ENCODE data around the gene OR1I1.

OR1I1 gene, protein sequence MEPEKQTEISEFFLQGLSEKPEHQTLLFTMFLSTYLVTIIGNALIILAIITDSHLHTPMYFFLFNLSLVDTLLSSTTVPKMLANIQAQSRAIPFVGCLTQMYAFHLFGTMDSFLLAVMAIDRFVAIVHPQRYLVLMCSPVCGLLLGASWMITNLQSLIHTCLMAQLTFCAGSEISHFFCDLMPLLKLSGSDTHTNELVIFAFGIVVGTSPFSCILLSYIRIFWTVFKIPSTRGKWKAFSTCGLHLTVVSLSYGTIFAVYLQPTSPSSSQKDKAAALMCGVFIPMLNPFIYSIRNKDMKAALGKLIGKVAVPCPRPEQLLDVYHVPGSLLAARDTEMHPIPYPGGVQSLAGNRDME

DNA sequence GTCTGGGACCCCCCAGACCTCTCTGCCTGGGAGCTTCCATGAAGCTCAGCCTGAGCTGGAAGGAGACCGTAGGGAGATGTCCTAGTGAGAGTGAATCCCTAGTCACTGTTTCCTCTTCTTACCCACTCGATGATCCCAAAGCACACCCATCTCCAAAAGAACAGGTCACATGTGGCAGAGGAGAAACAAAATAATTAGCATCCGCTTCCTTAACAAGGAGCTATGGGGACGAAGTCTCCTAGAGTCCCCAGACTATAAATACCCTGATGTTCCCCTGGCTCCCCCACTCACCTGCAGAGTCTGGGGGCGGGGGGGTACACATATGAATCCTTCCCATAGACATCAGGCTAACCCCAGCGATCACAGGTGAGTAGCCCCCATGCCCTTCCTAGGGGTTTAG lies at the start of gene OR1I1:
Gene OR1I1, plus strand, starts transcription at position 301 of the 400 bp plus-strand sequence. CDS start 4,855 bp downstream, outside the sequence.
- DNase-seq (ENCODE audit: extremely low read depth, low read depth) = no peak
- no peak for TF ChIP-seq CTCF (IDR thresholded peaks at IDR 0.05; ENCODE audit: low read depth, low read length)

GRCh38 chr19:15035795-15036311 lies 46.2 kb upstream of the OR1I1 start:
- no peak for DNase-seq (ENCODE audit: extremely low read depth, low read depth)
- TF ChIP-seq CTCF (IDR thresholded peaks at IDR 0.05; ENCODE audit: low read depth, low read length) = no peak

GRCh38 chr19:15037586-15037985 lies 44.4 kb upstream of the OR1I1 start:
- TF ChIP-seq CTCF (IDR thresholded peaks at IDR 0.05; ENCODE audit: low read depth, low read length) = no peak
- no peak for DNase-seq (ENCODE audit: extremely low read depth, low read depth)

- no peak for DNase-seq (ENCODE audit: extremely low read depth, low read depth)
- TF ChIP-seq CTCF (IDR thresholded peaks at IDR 0.05; ENCODE audit: low read depth, low read length) = no peak
These were observed 43.7 kb upstream of the OR1I1 start for GRCh38 chr19:15038294-15038693.

DNA sequence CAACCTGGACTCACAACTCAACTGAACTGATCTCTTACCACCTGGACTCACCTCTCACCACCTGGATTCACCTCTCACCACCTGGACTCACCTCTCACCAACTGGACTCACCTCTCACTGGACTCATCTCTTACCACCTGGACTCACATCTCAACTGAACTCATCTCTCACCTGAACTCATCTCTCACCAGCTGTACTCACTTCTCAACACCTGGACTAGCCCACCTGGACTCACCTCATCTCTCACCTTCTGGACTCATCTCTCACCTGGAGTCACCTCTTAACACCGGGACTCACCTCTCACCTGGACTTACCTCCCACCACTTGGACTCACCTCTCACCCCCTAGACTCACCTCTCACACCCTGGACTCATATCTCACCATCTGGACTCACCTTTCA lies 40.0 kb upstream of the OR1I1 start:
- DNase-seq (ENCODE audit: extremely low read depth, low read depth) = no peak
- TF ChIP-seq CTCF (IDR thresholded peaks at IDR 0.05; ENCODE audit: low read depth, low read length) = no peak

DNA sequence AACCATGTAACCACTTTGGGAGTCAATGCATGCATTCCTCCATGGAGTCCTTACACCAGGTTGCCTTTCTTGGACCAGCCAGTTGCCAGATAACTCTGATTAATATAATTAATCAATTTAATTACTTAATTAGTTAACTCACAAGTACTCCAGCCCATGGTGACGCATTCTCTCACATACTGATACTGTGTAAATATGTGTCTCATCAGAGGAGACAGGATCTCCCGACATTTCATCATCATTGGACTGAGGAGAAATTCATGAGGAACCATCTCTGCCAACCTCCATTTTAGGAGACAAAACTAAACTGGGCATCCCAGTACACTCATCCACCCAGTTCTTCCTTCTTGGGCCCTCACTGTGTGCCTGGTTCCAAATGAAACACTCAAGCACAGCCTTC lies 39.2 kb upstream of the OR1I1 start:
- no peak for TF ChIP-seq CTCF (IDR thresholded peaks at IDR 0.05; ENCODE audit: low read depth, low read length)
- no peak for DNase-seq (ENCODE audit: extremely low read depth, low read depth)

GRCh38 chr19:15045506-15045905 lies 36.5 kb upstream of the OR1I1 start:
- DNase-seq (ENCODE audit: extremely low read depth, low read depth) = no peak
- no peak for TF ChIP-seq CTCF (IDR thresholded peaks at IDR 0.05; ENCODE audit: low read depth, low read length)
